ENCODE data around the gene ZC3H10. TPM values are rescaled to one million over a fixed set of nuclear protein-coding genes. Genes with fewer than 3 reads are reported as not detected.

Gene ZC3H10
- total and polyA plus RNA-seq, 2 of the 13 experiments (the other 11 are each of a cell fraction or from before 2014, with no cell fraction given): 0.70 to 2.3 TPM

GRCh38 chr12:56115329-56115728, 2.7 kb upstream of the ZC3H10 start:
- Histone ChIP-seq H3K4me2 (ENCODE audit: low read depth, low read length) (peak overlapping the region; percentile 84), H3K4me1 (ENCODE audit: insufficient read depth, low read length) (peaks cover 24% of the 10 kb centered on the region), H4K20me1 (ENCODE audit: insufficient read depth, low read length) (no peaks in the 10 kb centered on the region), H3K36me3 (replicated peaks in 1 of 2; ENCODE audit: control insufficient read depth in 1 of 2, insufficient read depth in 2 of 2, low read length in 2 of 2) (peaks cover 13 to 28% of the 10 kb centered on the region in 2 experiments; a peak in 4 of 5 replicates), H3K27me3 (ENCODE audit: control insufficient read depth in 1 of 2, insufficient read depth in 2 of 2, low read length in 2 of 2) (no peaks in the 10 kb centered on the region; a peak in 1 of 5 replicates), H2AFZ (ENCODE audit: low read length) (no peak overlapping the region), H3K27ac (ENCODE audit: extremely low read length, insufficient read depth, low read length) (peak overlapping the region; percentile 93), H3K79me2 (ENCODE audit: insufficient read depth, low read length) (peaks cover 15% of the 10 kb centered on the region), H3K9me3 (ENCODE audit: low read length) (no peaks in the 10 kb centered on the region), H3K4me3 (replicated peaks in 1 of 3; ENCODE audit: insufficient read depth in 1 of 3, low read depth in 2 of 3, low read length in 3 of 3) (peak overlapping the region in 2 of 3 experiments; percentile 69 to 86; a peak in 4 of 6 replicates), H3K9ac (ENCODE audit: insufficient read depth, low read depth, low read length) (peak overlapping the region; percentile 99)
- in situ Hi-C loops (cut with HindIII; ENCODE audit: extremely low pct_ligation_motif_present, low pct_unique_long_range_greater_than_20kb): no loop called here
- ChIA-PET POLR2A (interaction anchor here (0.6 to 6.2 kb wide), 5 partner anchors 12 to 611 kb away, joined by 4 to 128 read pairs (median 6); partner anchors contain the start of genes ERBB3, MYL6, PA2G4 and SMARCC2), CTCF (ENCODE audit: low intra/inter-chr PET ratio, low total read pairs) (interaction anchor here (1.4 kb wide), 1 partner anchor 37 kb away, joined by 4 read pairs; no protein-coding TSS in a partner anchor)
- FAIRE-seq (no peak), DNase-seq (ENCODE audit: low spot score) (no peak), ATAC-seq (no peak)
- BruUV-seq (replicated peaks): no TSS peak
- TF ChIP-seq TOPORS (CRISPR knock-in tag; IDR thresholded peaks at IDR 0.05): no peak
- TF ChIP-seq ZBTB33 (CRISPR knock-in tag; IDR thresholded peaks at IDR 0.05): peak; percentile 26; the same call in 1 of the 2 replicates
- 0 out of 2 replicates have a peak, but pooled peaks have one; percentile 52 for TF ChIP-seq ZNF816 (CRISPR knock-in tag; IDR thresholded peaks at IDR 0.05; ENCODE audit: borderline replicate concordance)
- WGBS (ENCODE audit: low lambda C conversion rate): 88% methylated on average over 10 of the region's 10 CpGs
- intact Hi-C loops (cut with micrococcal nuclease; ENCODE audit: unreplicated experiment): loop anchor here (5.0 kb wide), 2 partner anchors 68 to 352 kb away; partner anchors contain the start of gene SPRYD4

All from HepG2 (cell line).